Kidney glomerular epithelial cell (primary cell): ENCODE data around the gene TMEM59.
A peak's percentile ranks its signal among the peaks of the same experiment; 100 is the strongest.
"Not testable (repeated sequence)": the region's sequence is repeated elsewhere in the genome, so short reads cannot be mapped to it uniquely, and the experiment has no call there.

Source experiments
- DNase-seq: peaks from one replicate; lab custom pipeline; 2025; lab: John Stamatoyannopoulos, UW

Gene TMEM59

GRCh38 chr1:54052934-54053744 is at the start of gene TMEM59, which contains the start of gene TCEANC2:
TMEM59 (minus strand) TSS chr1:54053204; CDS start chr1:54053188, 16 bp downstream.
TCEANC2 (plus strand) TSS chr1:54053608; CDS start chr1:54054423, 815 bp downstream.
- DNase-seq, result peak; percentile 99

- no peak for DNase-seq
Measured at GRCh38 chr1:54100500-54100899, 47.5 kb upstream of the TMEM59 start.

GRCh38 chr1:54099061-54099610 is 46.1 kb upstream of the TMEM59 start:
- DNase-seq, result no peak

- no peak for DNase-seq
Measured at GRCh38 chr1:54096877-54097240, 43.9 kb upstream of the TMEM59 start.

GRCh38 chr1:54096227-54096876 is 43.3 kb upstream of the TMEM59 start:
- no peak for DNase-seq

- no peak for DNase-seq
Measured at GRCh38 chr1:54095546-54096226, 42.7 kb upstream of the TMEM59 start.

- not testable (repeated sequence) for DNase-seq
Measured at GRCh38 chr1:54094730-54095105, 41.7 kb upstream of the TMEM59 start.

GRCh38 chr1:54094001-54094729 is 41.2 kb upstream of the TMEM59 start:
- no peak for DNase-seq

GRCh38 chr1:54091666-54092065 is 38.7 kb upstream of the TMEM59 start:
- DNase-seq, result no peak

- DNase-seq, result no peak
Measured at GRCh38 chr1:54088385-54088784, 35.4 kb upstream of the TMEM59 start.

- no peak for DNase-seq
Measured at GRCh38 chr1:54086754-54087153, 33.8 kb upstream of the TMEM59 start.

GRCh38 chr1:54084794-54085193 is 31.8 kb upstream of the TMEM59 start:
- no peak for DNase-seq

- DNase-seq, result peak; percentile 12
Measured at GRCh38 chr1:54081306-54082270, 28.6 kb upstream of the TMEM59 start.

- DNase-seq, result no peak
Measured at GRCh38 chr1:54080598-54081049, 27.6 kb upstream of the TMEM59 start.

GRCh38 chr1:54077359-54077758 is 24.4 kb upstream of the TMEM59 start:
- no peak for DNase-seq

GRCh38 chr1:54070171-54070837 is 17.3 kb upstream of the TMEM59 start:
- peak; percentile 52 for DNase-seq

GRCh38 chr1:54069791-54070170 is 16.8 kb upstream of the TMEM59 start:
- no peak for DNase-seq

- DNase-seq, result no peak
Measured at GRCh38 chr1:54064299-54064698, 11.3 kb upstream of the TMEM59 start.

- no peak for DNase-seq
Measured at GRCh38 chr1:54054438-54054749, 1.4 kb upstream of the TMEM59 start.

- no peak for DNase-seq
Measured at GRCh38 chr1:54053745-54054437, 887 bp upstream of the TMEM59 start.
